ENCODE results near the gene CNN2.

The CNN2 gene

DNA sequence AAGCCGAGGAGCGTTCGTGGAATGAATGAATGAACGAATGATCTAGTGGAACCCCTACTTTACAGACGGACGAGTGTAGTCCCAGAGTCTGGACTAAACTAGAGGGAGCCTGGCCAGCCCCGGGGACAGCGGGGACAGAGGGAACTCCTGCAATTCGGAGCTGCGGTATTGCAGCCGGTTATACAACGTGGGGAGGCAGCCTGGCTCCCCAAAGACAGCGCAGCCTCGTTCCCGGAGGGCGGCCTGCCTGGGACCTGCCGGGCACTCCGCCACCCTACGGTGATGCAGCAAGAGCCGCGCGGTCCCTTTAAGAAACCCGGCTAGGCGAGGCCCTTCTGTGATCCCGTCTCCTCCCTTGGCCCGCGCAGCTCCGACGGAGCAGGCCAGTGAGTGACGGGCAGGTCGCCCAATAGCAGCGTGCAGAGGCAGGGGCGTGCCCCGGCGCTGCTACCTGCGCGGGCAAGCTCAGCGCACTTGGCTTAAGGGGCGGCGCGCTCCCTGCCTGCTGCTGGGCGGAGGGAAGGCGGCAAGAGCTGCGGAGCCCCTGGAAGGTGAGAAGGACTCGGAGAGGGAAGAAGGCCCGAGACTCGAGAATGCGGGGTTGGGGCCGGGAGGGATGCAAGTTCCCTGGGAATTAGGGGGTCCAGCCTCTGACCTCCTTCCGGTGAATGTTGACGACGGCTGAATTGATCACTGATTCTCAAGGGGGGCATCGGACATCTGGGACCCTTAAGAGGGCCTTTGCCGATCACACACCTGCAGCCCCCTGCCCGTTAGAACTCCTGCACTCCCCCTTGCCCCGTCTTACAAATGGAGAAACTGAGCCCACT is 13.5 kb downstream of the CNN2 start, which contains the start of gene ABCA7:
Gene ABCA7 (plus strand): TSS at position 462 of the 830 bp plus-strand sequence. CDS start 1,255 bp downstream, outside the sequence.
- H3K27me3 ChIP-seq = no peaks in the 10 kb centered on the region
- no peaks in the 10 kb centered on the region for H3K36me3 ChIP-seq
- peak within 1 kb of the TSS; percentile 72 for H3K4me3 ChIP-seq (ENCODE audit: low read depth, low read length)
- H3K4me1 ChIP-seq = peaks cover 10% of the 10 kb centered on the region
- H3K9me3 ChIP-seq = no peaks in the 10 kb centered on the region
- peak; percentile 98 for DNase-seq
- TF ChIP-seq CTCF (IDR thresholded peaks at IDR 0.05; ENCODE audit: low read depth, low read length) = no peak

GRCh38 chr19:1040476-1041271 is 14.3 kb downstream of the CNN2 start:
- peak; percentile 92 for DNase-seq
- no peak for TF ChIP-seq CTCF (IDR thresholded peaks at IDR 0.05; ENCODE audit: low read depth, low read length)
- Histone ChIP-seq H3K36me3 (no peaks in the 10 kb centered on the region), H3K9me3 (no peaks in the 10 kb centered on the region), H3K27me3 (no peaks in the 10 kb centered on the region), H3K4me3 (ENCODE audit: low read depth, low read length) (peak overlapping the region; percentile 72), H3K4me1 (peaks cover 10% of the 10 kb centered on the region)

- no peaks in the 10 kb centered on the region for H3K36me3 ChIP-seq
- H3K4me3 ChIP-seq (ENCODE audit: low read depth, low read length) = peak overlapping the region; percentile 72
- no peak for DNase-seq
- no peaks in the 10 kb centered on the region for H3K9me3 ChIP-seq
- no peak for TF ChIP-seq CTCF (IDR thresholded peaks at IDR 0.05; ENCODE audit: low read depth, low read length)
- H3K4me1 ChIP-seq = peaks cover 10% of the 10 kb centered on the region
- no peaks in the 10 kb centered on the region for H3K27me3 ChIP-seq
Observed at GRCh38 chr19:1041272-1041834, 14.9 kb downstream of the CNN2 start.

GRCh38 chr19:1041835-1042685 is 15.7 kb downstream of the CNN2 start:
- peaks cover 10% of the 10 kb centered on the region for H3K4me1 ChIP-seq
- no peaks in the 10 kb centered on the region for H3K27me3 ChIP-seq
- DNase-seq = peak; percentile 59
- H3K9me3 ChIP-seq = no peaks in the 10 kb centered on the region
- no peak for TF ChIP-seq CTCF (IDR thresholded peaks at IDR 0.05; ENCODE audit: low read depth, low read length)
- no peaks in the 10 kb centered on the region for H3K36me3 ChIP-seq
- peak overlapping the region; percentile 51 for H3K4me3 ChIP-seq (ENCODE audit: low read depth, low read length)

DNA sequence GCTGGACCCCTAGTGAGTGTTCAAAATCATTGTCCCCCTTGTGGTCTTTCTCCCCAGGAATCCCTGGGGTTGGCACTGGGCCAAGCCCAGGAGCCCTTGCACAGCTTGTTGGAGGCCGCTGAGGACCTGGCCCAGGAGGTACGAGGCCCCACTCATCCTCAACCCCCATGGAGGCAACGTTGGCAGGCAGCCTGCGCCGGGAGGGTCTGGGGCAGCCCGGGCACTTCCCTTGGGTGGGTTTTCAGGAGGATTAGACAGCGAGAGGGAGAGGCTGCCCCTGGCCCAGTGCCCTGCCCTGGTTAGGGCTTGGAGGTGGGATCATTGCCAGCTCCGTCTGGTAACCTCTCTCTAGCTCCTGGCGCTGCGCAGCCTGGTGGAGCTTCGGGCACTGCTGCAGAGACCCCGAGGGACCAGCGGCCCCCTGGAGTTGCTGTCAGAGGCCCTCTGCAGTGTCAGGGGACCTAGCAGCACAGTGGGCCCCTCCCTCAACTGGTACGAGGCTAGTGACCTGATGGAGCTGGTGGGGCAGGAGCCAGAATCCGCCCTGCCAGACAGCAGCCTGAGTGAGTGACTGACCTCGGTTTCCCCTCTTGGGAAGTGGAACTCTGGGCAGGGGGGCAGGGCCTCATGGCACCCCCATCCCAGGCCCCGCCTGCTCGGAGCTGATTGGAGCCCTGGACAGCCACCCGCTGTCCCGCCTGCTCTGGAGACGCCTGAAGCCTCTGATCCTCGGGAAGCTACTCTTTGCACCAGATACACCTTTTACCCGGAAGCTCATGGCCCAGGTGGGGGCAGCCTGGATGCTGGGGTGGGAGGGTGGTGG is 16.5 kb downstream of the CNN2 start:
- peak overlapping the region; percentile 51 for H3K4me3 ChIP-seq (ENCODE audit: low read depth, low read length)
- no peaks in the 10 kb centered on the region for H3K9me3 ChIP-seq
- no peaks in the 10 kb centered on the region for H3K27me3 ChIP-seq
- TF ChIP-seq CTCF (IDR thresholded peaks at IDR 0.05; ENCODE audit: low read depth, low read length) = 0 out of 2 replicates have a peak, but pooled peaks have one; percentile 9
- H3K36me3 ChIP-seq = no peaks in the 10 kb centered on the region
- H3K4me1 ChIP-seq = peaks cover 10% of the 10 kb centered on the region
- peak; percentile 90 for DNase-seq
